Measurements from ENCODE around the gene KCNK18. TPM values are rescaled to one million over a fixed set of nuclear protein-coding genes. Genes with fewer than 3 reads are reported as not detected.

The KCNK18 gene
- total RNA-seq, 1 experiment from 2014 or later, result not detected

DNA sequence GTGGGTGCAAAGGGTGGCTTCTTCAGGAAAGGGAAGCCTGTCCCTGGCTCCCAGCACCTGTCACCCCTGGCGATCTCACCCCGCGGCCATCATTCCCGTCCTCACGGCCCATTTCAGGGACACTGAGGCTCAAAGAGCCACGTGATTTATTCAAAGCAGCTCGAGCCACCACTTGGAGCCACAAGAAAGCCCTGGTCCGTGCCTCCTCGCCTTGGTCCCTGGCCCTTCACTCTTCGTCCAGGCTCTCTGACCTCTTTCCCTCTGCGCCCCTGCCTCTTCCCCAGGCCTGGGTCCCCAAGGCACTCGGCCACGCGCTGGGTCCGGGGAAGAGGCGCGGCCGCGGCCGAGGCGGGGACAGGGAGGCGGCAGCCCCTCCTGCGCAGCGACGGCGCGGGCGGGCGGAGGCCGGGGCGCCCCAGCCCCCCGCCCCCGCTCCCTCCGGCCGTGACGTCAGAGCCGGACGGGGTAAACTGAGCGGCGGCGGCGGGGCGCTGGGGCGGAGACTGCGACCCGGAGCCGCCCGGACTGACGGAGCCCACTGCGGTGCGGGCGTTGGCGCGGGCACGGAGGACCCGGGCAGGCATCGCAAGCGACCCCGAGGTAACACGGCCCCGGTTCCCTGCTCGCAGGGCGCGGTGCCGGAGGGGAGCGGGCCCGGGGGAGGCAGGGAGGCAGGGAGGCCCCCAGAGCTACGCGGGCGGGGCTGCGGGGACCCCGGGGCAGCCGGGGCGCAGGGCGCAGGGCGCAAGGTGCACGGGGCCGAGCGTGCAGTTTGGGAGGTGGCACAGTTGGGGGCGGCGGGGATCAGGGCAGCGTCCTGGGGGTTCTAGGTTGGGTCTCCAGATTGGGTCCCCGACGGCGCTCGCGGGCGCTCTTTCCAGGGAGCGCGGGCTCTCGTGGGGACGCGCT is 43.6 kb downstream of the KCNK18 start, which contains the start of gene SLC18A2:
SLC18A2 (plus strand) TSS at position 494 of the 909 bp plus-strand sequence. CDS start 580 bp downstream, outside the sequence.
- no peaks in the 10 kb centered on the region for H3K79me2 ChIP-seq (ENCODE audit: low read depth)
- no peaks in the 10 kb centered on the region for H4K20me1 ChIP-seq (ENCODE audit: insufficient read depth)
- 0 out of 2 replicates have a peak, but pooled peaks cover 2% of the 10 kb centered on the region for H3K27me3 ChIP-seq (ENCODE audit: insufficient read depth, low read depth)
- no peaks in the 10 kb centered on the region for H3K9me3 ChIP-seq (ENCODE audit: insufficient read depth, low read depth)
- H3K4me2 ChIP-seq, result no peak within 1 kb of the TSS
- H3F3A ChIP-seq (ENCODE audit: insufficient read depth, low read depth), result no peaks in the 10 kb centered on the region
- H3K9me2 ChIP-seq (ENCODE audit: insufficient read depth), result no peaks in the 10 kb centered on the region
- TF ChIP-seq, protein P1, sequence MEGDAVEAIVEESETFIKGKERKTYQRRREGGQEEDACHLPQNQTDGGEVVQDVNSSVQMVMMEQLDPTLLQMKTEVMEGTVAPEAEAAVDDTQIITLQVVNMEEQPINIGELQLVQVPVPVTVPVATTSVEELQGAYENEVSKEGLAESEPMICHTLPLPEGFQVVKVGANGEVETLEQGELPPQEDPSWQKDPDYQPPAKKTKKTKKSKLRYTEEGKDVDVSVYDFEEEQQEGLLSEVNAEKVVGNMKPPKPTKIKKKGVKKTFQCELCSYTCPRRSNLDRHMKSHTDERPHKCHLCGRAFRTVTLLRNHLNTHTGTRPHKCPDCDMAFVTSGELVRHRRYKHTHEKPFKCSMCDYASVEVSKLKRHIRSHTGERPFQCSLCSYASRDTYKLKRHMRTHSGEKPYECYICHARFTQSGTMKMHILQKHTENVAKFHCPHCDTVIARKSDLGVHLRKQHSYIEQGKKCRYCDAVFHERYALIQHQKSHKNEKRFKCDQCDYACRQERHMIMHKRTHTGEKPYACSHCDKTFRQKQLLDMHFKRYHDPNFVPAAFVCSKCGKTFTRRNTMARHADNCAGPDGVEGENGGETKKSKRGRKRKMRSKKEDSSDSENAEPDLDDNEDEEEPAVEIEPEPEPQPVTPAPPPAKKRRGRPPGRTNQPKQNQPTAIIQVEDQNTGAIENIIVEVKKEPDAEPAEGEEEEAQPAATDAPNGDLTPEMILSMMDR (conservative IDR thresholded peaks at IDR 0.05), result no peak
- TF ChIP-seq EZH2 (IDR thresholded peaks at IDR 0.05; ENCODE audit: low read depth), result no peak
- H3K4me1 ChIP-seq (replicated peaks; ENCODE audit: insufficient read depth), result no peaks in the 10 kb centered on the region
- H3K27ac ChIP-seq, result no peak within 1 kb of the TSS
- no TSS peak for BruUV-seq (replicated peaks)
- H2AFZ ChIP-seq, result no peak within 1 kb of the TSS
- ChIA-PET POLR2A (ENCODE audit: unreplicated experiment) (no interaction called here), CTCF (no interaction called here)
- no peak within 1 kb of the TSS for H3K4me3 ChIP-seq
- DNase-seq, result no peak
- no peaks in the 10 kb centered on the region for H3K36me3 ChIP-seq (ENCODE audit: low read depth)
- intact Hi-C loops (cut with micrococcal nuclease; ENCODE audit: unreplicated experiment), result no loop called here

DNA sequence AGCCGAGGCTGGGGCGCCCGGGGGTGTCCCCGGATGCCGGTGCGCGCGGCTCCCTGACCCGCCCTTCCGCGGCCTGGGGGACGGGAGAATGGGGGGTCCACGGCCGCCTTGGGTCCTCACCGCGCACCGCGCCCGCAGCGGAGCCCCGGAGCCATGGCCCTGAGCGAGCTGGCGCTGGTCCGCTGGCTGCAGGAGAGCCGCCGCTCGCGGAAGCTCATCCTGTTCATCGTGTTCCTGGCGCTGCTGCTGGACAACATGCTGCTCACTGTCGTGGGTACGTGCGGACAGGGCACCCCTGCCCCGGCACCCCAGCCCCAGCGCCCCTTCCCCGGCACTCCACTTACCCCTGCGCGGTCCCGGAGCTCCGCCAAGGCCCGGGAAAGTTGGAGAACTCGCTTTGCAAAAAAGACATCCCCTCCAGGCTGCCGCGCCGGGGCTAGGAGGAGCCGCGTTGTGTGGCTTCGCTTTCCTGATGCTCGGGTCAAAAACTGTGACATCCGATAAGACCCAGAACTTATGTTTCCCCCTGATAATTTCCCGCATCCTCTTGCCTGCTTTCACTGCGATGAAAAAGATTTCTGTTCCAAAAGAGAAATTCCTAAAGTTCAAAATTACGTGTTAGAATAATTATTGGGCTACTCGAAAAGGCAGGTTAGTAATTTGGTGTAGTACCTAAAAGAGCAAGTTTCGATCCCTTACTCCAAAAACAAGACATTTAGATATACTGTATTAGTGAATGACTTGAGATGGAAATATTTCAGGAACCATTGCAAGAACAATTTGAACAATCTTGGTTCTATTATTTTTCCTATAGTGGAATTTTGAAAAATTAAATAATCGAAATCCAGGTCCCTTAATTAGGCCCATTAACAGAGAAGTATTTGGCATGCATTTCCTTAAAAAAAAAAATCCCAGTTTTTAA is 44.5 kb downstream of the KCNK18 start:
- POLR2A ChIA-PET (ENCODE audit: unreplicated experiment), result no interaction called here
- H3K36me3 ChIP-seq (ENCODE audit: low read depth), result no peaks in the 10 kb centered on the region
- H3K79me2 ChIP-seq (ENCODE audit: low read depth), result no peaks in the 10 kb centered on the region
- CTCF ChIA-PET, result interaction anchor here (0.6 kb wide), 1 partner anchor 78 kb away, joined by 3 read pairs; no protein-coding TSS in a partner anchor
- H3K27me3 ChIP-seq (ENCODE audit: insufficient read depth, low read depth), result no peaks in the 10 kb centered on the region
- H3K27ac ChIP-seq, result no peak overlapping the region
- no TSS peak for BruUV-seq (replicated peaks)
- no peak for TF ChIP-seq EZH2 (IDR thresholded peaks at IDR 0.05; ENCODE audit: low read depth)
- TF ChIP-seq, protein P1 (conservative IDR thresholded peaks at IDR 0.05), result no peak
- no peaks in the 10 kb centered on the region for H3F3A ChIP-seq (ENCODE audit: insufficient read depth, low read depth)
- no peaks in the 10 kb centered on the region for H3K4me1 ChIP-seq (replicated peaks; ENCODE audit: insufficient read depth)
- H2AFZ ChIP-seq, result no peak overlapping the region
- no peak for DNase-seq
- H3K9me3 ChIP-seq (ENCODE audit: insufficient read depth, low read depth), result no peaks in the 10 kb centered on the region
- no peaks in the 10 kb centered on the region for H4K20me1 ChIP-seq (ENCODE audit: insufficient read depth)
- no peak overlapping the region for H3K4me3 ChIP-seq
- no peak overlapping the region for H3K4me2 ChIP-seq
- intact Hi-C loops (cut with micrococcal nuclease; ENCODE audit: unreplicated experiment), result no loop called here
- no peaks in the 10 kb centered on the region for H3K9me2 ChIP-seq (ENCODE audit: insufficient read depth)

DNA sequence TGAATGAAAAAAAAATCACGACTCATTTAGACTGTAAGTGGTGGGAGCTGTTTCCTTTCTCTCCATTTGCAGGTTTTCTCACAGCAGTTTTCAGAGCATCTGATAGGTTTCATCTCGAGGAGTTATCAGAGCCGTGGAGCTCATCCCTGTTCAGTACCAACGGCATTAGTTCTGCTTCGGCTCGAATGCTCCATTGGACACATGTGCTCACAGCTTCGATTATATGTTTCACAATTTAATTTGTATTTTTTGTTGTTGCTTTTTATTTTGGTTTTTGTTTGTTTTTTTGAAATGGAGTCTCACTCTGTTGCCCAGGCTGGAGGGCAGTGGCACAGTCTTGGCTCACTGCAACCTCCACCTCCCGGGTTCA is 45.2 kb downstream of the KCNK18 start:
- no peak for DNase-seq
- BruUV-seq (replicated peaks), result no TSS peak
- H3K4me1 ChIP-seq (replicated peaks; ENCODE audit: insufficient read depth), result no peaks in the 10 kb centered on the region
- H3K9me2 ChIP-seq (ENCODE audit: insufficient read depth), result no peaks in the 10 kb centered on the region
- no peak overlapping the region for H2AFZ ChIP-seq
- ChIA-PET POLR2A (ENCODE audit: unreplicated experiment) (no interaction called here), CTCF (no interaction called here)
- no peak for TF ChIP-seq EZH2 (IDR thresholded peaks at IDR 0.05; ENCODE audit: low read depth)
- TF ChIP-seq, protein P1 (conservative IDR thresholded peaks at IDR 0.05), result no peak
- H3K9me3 ChIP-seq (ENCODE audit: insufficient read depth, low read depth), result no peaks in the 10 kb centered on the region
- H3K79me2 ChIP-seq (ENCODE audit: low read depth), result no peaks in the 10 kb centered on the region
- H3K4me2 ChIP-seq, result no peak overlapping the region
- H3K27me3 ChIP-seq (ENCODE audit: insufficient read depth, low read depth), result no peaks in the 10 kb centered on the region
- no peak overlapping the region for H3K27ac ChIP-seq
- intact Hi-C loops (cut with micrococcal nuclease; ENCODE audit: unreplicated experiment), result no loop called here
- no peak overlapping the region for H3K4me3 ChIP-seq
- H3F3A ChIP-seq (ENCODE audit: insufficient read depth, low read depth), result no peaks in the 10 kb centered on the region
- H3K36me3 ChIP-seq (ENCODE audit: low read depth), result no peaks in the 10 kb centered on the region
- no peaks in the 10 kb centered on the region for H4K20me1 ChIP-seq (ENCODE audit: insufficient read depth)
